Spleen (tissue), 7 donors: ENCODE data around the gene C19orf25.

Experiments used
- CTCF ChIP-seq, 11 experiments: fragments of 200-600 bp in 7 of 11; fragments of 450-650 bp in 4 of 11; sonication (generic) in 4 of 11; IDR thresholded peaks in 8 of 11; conservative IDR thresholded peaks in 3 of 11; 1 replicate in 7 of 11; 2 replicates in 4 of 11; pipeline versions ENCODE4 v1.4.0 to v1.8.0; 2016 to 2021; ENCODE audit warnings: antibody characterized with exemption in 11 of 11, inconsistent platforms in 4 of 11, mild to moderate bottlenecking in 1 of 11
- POLR2A ChIP-seq, 3 donors: fragments of 450-650 bp; IDR thresholded peaks; one replicate each; pipeline ENCODE4 v1.5.1; 2017; ENCODE audit warnings: antibody characterized with exemption in 3 of 3, mild to moderate bottlenecking in 1 of 3
- donor health status: DM: no; HTN: no; CAD: no; lungs with moderate emphysema.
- donor health status: DM: no; HTN: no; CAD: no.
- donor health status: DM: no; HTN: no; CAD: no.

GRCh38 chr19:1489463-1490310 is 10.7 kb upstream of the C19orf25 start:
- TF ChIP-seq CTCF (IDR thresholded peaks at IDR 0.05 in 8 of 11, conservative IDR thresholded peaks at IDR 0.05 in 3 of 11) = no peak
- no peak for TF ChIP-seq POLR2A (IDR thresholded peaks at IDR 0.05)
